Measurements from ENCODE around the gene ORMDL3. TPM values are rescaled to one million over a fixed set of nuclear protein-coding genes. Genes with fewer than 3 reads are reported as not detected.
"Not testable (repeated sequence)": the region's sequence is repeated elsewhere in the genome, so short reads cannot be mapped to it uniquely, and the experiment has no call there.

The ORMDL3 gene
- total and polyA plus RNA-seq, 2 donors (not counting 1 experiment from before 2014, with no cell fraction given), result 30.1 to 48.1 TPM

GRCh38 chr17:39951924-39952679, 24.7 kb upstream of the ORMDL3 start:
- peak overlapping the region; percentile 19 to 53 (median 28) for H3K4me3 ChIP-seq (replicated peaks in 1 of 4; ENCODE audit: control extremely low read depth in 1 of 4, insufficient read depth in 1 of 4, low read depth in 3 of 4, low read length in 4 of 4)

DNA sequence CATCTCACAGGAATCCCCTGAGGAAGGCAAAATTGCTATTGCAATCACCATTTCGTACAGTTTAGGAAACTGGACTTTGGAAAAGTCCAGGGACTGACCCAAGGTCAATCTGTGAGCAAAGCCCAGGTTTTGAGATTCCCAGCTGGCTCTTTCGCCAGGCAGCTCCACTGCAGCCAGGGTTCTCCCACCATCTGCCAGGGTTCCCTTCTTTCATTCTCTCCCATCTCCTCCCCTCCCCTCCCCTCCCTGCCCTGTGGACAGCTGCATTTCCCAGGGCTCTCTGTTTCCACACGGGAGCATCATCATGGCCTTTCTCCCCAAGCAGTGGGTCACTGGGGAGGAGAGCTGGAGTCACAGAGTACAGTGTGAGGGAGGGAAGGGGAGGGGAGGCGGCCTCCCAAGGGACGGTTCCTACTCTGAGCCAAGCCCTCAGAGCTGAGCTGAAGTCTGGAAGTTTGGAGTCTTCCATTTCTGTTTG, 23.5 kb upstream of the ORMDL3 start:
- peak in 1 of 2 donors; percentile 12 for DNase-seq (ENCODE audit: low read depth in 2 of 2)
- Histone ChIP-seq H3K9ac (ENCODE audit: insufficient read depth, low read length) (no peak overlapping the region), H3K4me2 (ENCODE audit: extremely low read depth, insufficient read depth, low read length) (no peak overlapping the region), H2AFZ (ENCODE audit: low read length) (no peak overlapping the region), H3K27ac (ENCODE audit: insufficient read depth, low read length) (no peak overlapping the region), H3K27me3 (ENCODE audit: control insufficient read depth, insufficient read depth, low read length) (peaks cover 3% of the 10 kb centered on the region), H3K9me3 (ENCODE audit: control insufficient read depth, insufficient read depth, low read depth, low read length) (no peaks in the 10 kb centered on the region), H3K4me1 (ENCODE audit: control insufficient read depth, extremely low read depth, insufficient read depth, low read length) (peaks cover 4% of the 10 kb centered on the region), H3K36me3 (ENCODE audit: control insufficient read depth, insufficient read depth, low read length) (no peaks in the 10 kb centered on the region), H3K79me2 (ENCODE audit: control insufficient read depth, insufficient read depth, low read length) (no peaks in the 10 kb centered on the region), H4K20me1 (ENCODE audit: control insufficient read depth, extremely low read depth, insufficient read depth, low read length) (no peaks in the 10 kb centered on the region), H3K4me3 (replicated peaks in 1 of 4; ENCODE audit: control extremely low read depth in 1 of 4, insufficient read depth in 1 of 4, low read depth in 3 of 4, low read length in 4 of 4) (no peak overlapping the region)
- no peak for TF ChIP-seq EZH2 (IDR thresholded peaks at IDR 0.05; ENCODE audit: low read length, missing control alignments)
- TF ChIP-seq, protein P1, sequence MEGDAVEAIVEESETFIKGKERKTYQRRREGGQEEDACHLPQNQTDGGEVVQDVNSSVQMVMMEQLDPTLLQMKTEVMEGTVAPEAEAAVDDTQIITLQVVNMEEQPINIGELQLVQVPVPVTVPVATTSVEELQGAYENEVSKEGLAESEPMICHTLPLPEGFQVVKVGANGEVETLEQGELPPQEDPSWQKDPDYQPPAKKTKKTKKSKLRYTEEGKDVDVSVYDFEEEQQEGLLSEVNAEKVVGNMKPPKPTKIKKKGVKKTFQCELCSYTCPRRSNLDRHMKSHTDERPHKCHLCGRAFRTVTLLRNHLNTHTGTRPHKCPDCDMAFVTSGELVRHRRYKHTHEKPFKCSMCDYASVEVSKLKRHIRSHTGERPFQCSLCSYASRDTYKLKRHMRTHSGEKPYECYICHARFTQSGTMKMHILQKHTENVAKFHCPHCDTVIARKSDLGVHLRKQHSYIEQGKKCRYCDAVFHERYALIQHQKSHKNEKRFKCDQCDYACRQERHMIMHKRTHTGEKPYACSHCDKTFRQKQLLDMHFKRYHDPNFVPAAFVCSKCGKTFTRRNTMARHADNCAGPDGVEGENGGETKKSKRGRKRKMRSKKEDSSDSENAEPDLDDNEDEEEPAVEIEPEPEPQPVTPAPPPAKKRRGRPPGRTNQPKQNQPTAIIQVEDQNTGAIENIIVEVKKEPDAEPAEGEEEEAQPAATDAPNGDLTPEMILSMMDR (conservative IDR thresholded peaks at IDR 0.05 in 1 of 2, IDR thresholded peaks at IDR 0.05 in 1 of 2; ENCODE audit: low read depth in 1 of 2, low read length in 2 of 2), result no peak

More at GRCh38 chr17:39951924-39952679, 24.7 kb upstream of the ORMDL3 start:
- Histone ChIP-seq H3K9ac (ENCODE audit: insufficient read depth, low read length) (peak overlapping the region; percentile 37), H3K4me1 (ENCODE audit: control insufficient read depth, extremely low read depth, insufficient read depth, low read length) (peaks cover 4% of the 10 kb centered on the region), H3K4me2 (ENCODE audit: extremely low read depth, insufficient read depth, low read length) (peak overlapping the region; percentile 77), H4K20me1 (ENCODE audit: control insufficient read depth, extremely low read depth, insufficient read depth, low read length) (no peaks in the 10 kb centered on the region), H2AFZ (ENCODE audit: low read length) (peak overlapping the region; percentile 77), H3K79me2 (ENCODE audit: control insufficient read depth, insufficient read depth, low read length) (no peaks in the 10 kb centered on the region), H3K27ac (ENCODE audit: insufficient read depth, low read length) (no peak overlapping the region), H3K9me3 (ENCODE audit: control insufficient read depth, insufficient read depth, low read depth, low read length) (no peaks in the 10 kb centered on the region), H3K36me3 (ENCODE audit: control insufficient read depth, insufficient read depth, low read length) (no peaks in the 10 kb centered on the region), H3K27me3 (ENCODE audit: control insufficient read depth, insufficient read depth, low read length) (peaks cover 3% of the 10 kb centered on the region)
- TF ChIP-seq, protein P1 (conservative IDR thresholded peaks at IDR 0.05 in 1 of 2, IDR thresholded peaks at IDR 0.05 in 1 of 2; ENCODE audit: low read depth in 1 of 2, low read length in 2 of 2), result no peak
- no peak for TF ChIP-seq EZH2 (IDR thresholded peaks at IDR 0.05; ENCODE audit: low read length, missing control alignments)
- no peak for DNase-seq (ENCODE audit: low read depth in 2 of 2)

- H3K4me2 ChIP-seq (ENCODE audit: extremely low read depth, insufficient read depth, low read length), result no peak overlapping the region
- DNase-seq (ENCODE audit: low read depth in 2 of 2), result no peak
- no peaks in the 10 kb centered on the region for H3K79me2 ChIP-seq (ENCODE audit: control insufficient read depth, insufficient read depth, low read length)
- H4K20me1 ChIP-seq (ENCODE audit: control insufficient read depth, extremely low read depth, insufficient read depth, low read length), result no peaks in the 10 kb centered on the region
- H3K4me3 ChIP-seq (replicated peaks in 1 of 4; ENCODE audit: control extremely low read depth in 1 of 4, insufficient read depth in 1 of 4, low read depth in 3 of 4, low read length in 4 of 4), result no peak overlapping the region
- H2AFZ ChIP-seq (ENCODE audit: low read length), result no peak overlapping the region
- H3K36me3 ChIP-seq (ENCODE audit: control insufficient read depth, insufficient read depth, low read length), result no peaks in the 10 kb centered on the region
- H3K27me3 ChIP-seq (ENCODE audit: control insufficient read depth, insufficient read depth, low read length), result peaks cover 3% of the 10 kb centered on the region
- H3K9ac ChIP-seq (ENCODE audit: insufficient read depth, low read length), result no peak overlapping the region
- no peak overlapping the region for H3K27ac ChIP-seq (ENCODE audit: insufficient read depth, low read length)
- TF ChIP-seq, protein P1 (conservative IDR thresholded peaks at IDR 0.05 in 1 of 2, IDR thresholded peaks at IDR 0.05 in 1 of 2; ENCODE audit: low read depth in 1 of 2, low read length in 2 of 2), result no peak
- TF ChIP-seq EZH2 (IDR thresholded peaks at IDR 0.05; ENCODE audit: low read length, missing control alignments), result no peak
- no peaks in the 10 kb centered on the region for H3K9me3 ChIP-seq (ENCODE audit: control insufficient read depth, insufficient read depth, low read depth, low read length)
- H3K4me1 ChIP-seq (ENCODE audit: control insufficient read depth, extremely low read depth, insufficient read depth, low read length), result peaks cover 4% of the 10 kb centered on the region
Observed at GRCh38 chr17:39949028-39949427, 21.6 kb upstream of the ORMDL3 start.

- H3K4me1 ChIP-seq (ENCODE audit: control insufficient read depth, extremely low read depth, insufficient read depth, low read length); DNase-seq (ENCODE audit: low read depth in 2 of 2); H4K20me1 ChIP-seq (ENCODE audit: control insufficient read depth, extremely low read depth, insufficient read depth, low read length): not testable (repeated sequence)
Observed at GRCh38 chr17:39948489-39948828, 21.1 kb upstream of the ORMDL3 start.

More at GRCh38 chr17:39948489-39948828, 21.1 kb upstream of the ORMDL3 start:
- H3K27ac ChIP-seq (ENCODE audit: insufficient read depth, low read length); H3K36me3 ChIP-seq (ENCODE audit: control insufficient read depth, insufficient read depth, low read length); H3K4me2 ChIP-seq (ENCODE audit: extremely low read depth, insufficient read depth, low read length); H3K79me2 ChIP-seq (ENCODE audit: control insufficient read depth, insufficient read depth, low read length); H3K9ac ChIP-seq (ENCODE audit: insufficient read depth, low read length); H2AFZ ChIP-seq (ENCODE audit: low read length); H3K4me3 ChIP-seq (replicated peaks in 1 of 4; ENCODE audit: control extremely low read depth in 1 of 4, insufficient read depth in 1 of 4, low read depth in 3 of 4, low read length in 4 of 4); H3K27me3 ChIP-seq (ENCODE audit: control insufficient read depth, insufficient read depth, low read length); H3K9me3 ChIP-seq (ENCODE audit: control insufficient read depth, insufficient read depth, low read depth, low read length): not testable (repeated sequence)
